HK-2 (cell line): ENCODE measurements around the gene OR4D9.
A peak's percentile ranks its signal among the peaks of the same experiment; 100 is the strongest.
"Not testable (repeated sequence)": the region's sequence is repeated elsewhere in the genome, so short reads cannot be mapped to it uniquely, and the experiment has no call there.

Experiments used
- DNase-seq: peaks from one replicate; pipeline ENCODE4 v3.0.0-alpha.2; 2018; ENCODE audit not compliant: unreplicated experiment

OR4D9 gene

DNA sequence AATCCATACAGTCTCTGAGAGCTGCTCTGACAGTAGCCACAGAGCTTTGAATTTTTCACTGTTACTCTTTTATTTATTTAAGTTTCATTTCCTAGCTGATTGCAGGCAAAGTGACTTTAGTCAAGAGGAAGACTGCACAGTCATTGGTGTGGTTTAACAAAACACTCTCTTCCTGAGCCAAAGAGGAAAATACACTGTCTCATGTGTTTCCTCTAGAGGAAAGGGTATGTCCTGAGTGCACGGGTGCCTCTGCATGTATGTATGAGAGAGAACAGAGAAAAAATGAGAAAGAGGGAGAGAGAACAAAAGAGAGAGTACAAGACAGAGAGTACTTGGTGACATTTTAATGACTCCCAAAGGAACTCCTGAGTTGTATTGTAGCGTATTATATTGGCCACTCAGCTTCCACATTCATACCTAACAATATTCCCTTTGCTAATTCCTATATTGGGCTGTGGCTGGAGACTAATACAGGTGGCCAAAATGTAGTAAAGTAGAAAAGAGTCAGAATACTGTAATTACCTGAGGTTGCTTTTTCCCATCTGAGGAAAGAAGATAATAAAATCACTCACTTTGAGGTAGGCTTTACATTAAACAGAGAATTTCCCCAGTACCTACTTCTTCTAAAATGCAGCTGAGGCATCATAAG lies at the start of gene OR4D9:
Gene OR4D9 (plus strand): TSS at position 599 of the 649 bp plus-strand sequence. CDS start 3,374 bp downstream, outside the sequence.
- DNase-seq: no peak

DNA sequence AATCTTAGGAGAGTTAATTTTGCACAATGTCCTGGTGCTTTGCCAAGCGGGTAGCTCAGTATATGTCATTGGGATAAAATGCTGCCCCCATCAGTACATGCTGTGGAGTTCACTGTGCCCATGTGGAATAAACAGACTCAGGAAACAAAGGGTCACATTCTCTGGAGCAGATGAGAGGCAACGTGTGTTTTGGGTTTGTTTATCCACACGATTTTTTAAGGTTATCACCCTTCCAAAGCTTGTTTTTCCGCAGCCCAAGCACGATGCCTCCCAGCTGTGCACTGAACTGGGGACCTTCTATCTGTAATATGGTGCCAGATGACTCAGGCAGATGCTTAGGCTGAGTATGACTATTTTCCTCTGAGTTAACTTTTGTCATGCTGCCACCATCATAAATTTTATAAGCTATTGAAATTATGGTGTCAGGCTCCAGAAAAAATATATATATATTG lies 48.1 kb upstream of the OR4D9 start:
- no peak for DNase-seq

DNA sequence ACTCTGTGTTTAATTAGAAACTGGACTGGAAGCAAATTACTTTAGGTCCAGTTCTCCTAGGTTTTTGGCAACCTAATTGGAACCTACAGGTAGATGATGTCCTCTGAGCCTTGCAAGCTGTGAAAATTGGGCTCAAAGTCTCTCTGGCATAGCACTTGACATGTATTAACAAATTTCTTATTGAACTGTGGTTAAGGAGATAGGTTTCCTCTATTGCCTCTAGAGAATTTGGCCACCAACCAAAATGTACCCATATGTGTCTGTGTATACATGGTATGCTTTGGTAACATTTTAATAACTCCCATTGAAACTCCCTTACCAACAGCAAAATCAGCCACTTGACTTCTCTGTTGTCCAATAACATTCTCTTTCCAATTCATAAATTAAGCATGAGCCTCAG lies 38.3 kb upstream of the OR4D9 start, which contains the start of gene OR4D10:
Gene OR4D10 (plus strand): TSS at position 301 of the 400 bp plus-strand sequence. CDS start 4,115 bp downstream, outside the sequence.
- no peak for DNase-seq

DNA sequence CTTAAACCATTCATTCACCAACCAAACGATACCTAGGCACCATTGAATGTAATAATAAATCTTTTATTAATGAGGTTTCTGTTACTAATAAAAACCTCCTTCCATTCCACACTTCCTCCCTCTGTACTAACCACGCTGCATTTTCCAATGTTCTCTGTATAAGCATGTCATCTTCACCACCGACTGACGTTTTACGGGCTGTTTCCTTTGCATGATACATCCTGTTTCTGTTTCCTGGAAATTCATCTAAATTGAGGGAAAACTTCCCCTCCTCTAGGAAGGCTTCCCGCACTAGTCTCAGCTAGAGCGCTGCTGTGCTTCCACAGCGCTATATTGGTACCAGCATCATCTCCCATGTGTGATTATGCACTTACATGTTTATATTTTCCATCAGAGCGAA lies 36.2 kb upstream of the OR4D9 start:
- DNase-seq: no peak

DNA sequence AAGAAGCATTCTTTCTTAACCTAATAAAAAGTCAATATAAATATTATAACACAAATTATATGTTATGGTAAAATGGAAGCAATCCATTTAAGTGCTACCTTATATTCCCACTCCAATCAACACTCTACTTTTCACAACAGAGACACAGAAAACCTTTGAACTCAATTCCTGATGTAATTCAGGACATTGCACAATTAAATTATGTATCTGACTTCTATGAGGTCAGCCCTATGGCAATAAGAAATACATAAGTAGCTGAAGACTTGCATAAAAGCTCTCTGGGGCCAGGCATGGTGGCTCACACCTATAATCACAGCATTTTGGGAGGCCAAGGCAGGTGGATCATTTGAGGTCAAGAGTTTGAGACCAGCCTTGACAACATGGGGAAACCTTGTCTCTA lies 31.4 kb upstream of the OR4D9 start:
- no peak for DNase-seq

DNA sequence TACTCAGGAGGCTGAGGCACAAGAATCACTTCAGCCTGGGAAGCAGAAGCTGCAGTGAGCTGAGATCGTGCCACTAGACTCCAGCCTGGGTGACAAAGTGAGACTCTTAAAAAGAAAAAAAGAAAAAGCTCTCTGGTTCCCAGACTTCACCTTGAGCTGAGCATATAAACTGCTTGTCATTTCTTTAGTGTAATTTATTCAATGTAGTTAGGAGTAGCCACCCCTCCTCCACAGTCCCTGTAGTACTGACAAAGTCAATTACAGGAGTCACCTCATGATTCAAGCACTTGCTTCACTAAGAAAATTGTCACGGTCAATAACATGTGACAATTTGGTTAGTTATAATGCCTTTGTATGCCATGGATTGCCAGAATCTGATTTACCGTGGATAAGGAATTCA lies 31.0 kb upstream of the OR4D9 start:
- DNase-seq: no peak

DNA sequence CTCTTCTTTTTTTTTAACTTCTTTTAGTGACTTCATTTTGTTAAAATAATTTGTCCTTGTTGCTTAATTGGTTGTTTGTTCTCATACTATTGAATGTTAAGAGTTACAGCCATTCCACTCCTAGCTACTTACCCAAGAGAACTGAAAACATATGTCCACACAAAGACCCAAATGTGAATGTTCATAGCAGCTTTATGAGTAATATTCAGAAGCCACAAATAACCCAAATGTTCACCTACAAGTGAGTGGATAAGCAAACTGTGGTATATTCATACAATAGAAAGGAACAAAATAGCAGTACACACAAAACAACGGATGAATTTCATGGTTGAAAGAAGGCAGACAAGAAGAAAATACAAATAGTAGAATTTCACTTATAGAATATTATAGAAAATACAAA lies 9.4 kb upstream of the OR4D9 start:
- DNase-seq: no peak

DNA sequence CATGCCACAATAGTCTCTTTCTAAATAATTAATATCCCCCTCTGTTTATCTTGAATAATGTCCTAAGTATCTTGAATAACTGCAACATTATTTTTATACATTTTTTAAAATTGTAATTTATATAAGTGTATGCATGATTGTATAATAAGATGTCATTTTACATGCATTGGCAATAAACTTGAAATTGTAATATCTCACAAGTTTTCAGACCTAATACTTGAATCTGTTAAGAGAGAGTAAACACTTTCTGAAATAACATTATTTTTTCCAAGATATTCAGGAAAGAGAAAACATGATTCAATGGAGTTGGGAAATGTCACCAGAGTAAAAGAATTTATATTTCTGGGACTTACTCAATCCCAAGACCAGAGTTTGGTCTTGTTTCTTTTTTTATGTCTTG lies 8.1 kb upstream of the OR4D9 start, which contains the start of gene OR4D11:
Gene OR4D11 (plus strand): TSS at position 301 of the 400 bp plus-strand sequence. CDS start 0 bp downstream, at position 301.
- DNase-seq: no peak

DNA sequence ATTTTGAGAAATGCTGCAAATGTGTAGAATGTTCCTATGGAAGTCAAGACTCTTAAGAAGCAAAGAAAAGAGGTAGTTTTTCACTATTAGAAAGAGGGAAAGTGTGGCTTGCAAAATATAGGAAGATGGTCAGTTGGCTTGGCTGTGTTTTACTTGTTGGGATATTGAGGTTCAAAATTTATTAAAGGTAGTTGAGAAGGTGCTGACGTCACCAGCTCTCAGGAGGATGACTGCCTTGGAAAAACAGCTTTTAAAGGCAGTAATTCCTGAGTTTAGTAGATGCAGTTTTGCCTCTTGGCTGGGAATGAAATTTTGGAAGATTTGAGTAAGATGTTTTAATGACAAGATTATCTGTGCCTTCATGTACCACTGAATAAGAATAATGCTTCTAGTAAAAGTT lies 336 bp downstream of the OR4D9 start:
- DNase-seq: no peak

DNA sequence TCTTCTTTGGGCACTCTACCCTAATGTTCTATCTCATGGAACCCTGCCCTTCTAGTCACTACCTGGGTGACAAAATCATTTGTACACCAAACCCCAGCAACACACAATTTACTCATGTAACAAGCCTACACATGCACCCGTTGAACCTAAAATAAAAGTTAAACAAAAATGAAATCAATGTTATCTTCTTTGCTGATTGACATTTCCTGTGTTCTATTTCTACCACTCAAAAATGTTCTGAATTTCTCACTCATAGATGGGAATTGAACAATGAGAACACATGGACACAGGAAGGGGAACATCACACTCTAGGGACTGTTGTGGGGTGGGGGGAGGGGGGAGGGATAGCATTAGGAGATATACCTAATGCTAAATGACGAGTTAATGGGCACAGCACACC lies 8.8 kb downstream of the OR4D9 start:
- DNase-seq: not testable (repeated sequence)

DNA sequence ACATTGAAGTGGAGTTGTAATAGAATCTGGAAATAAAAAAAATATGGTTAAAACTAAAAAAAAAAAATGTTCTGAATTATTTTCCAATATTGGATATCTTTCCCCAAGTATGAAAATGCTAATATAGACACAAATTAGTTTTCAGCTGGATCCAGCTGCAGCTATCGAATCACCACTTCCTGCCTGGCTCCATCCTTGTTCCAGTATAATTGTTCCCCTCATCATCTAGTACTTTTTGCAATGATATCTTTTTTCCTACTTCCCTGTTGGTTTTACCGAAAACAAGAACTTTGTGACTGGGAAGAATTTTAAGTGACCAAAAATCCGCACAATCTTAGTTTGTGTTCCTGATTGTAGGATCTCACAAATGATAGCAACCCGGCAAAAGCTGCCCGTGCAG lies 9.4 kb downstream of the OR4D9 start:
- no peak for DNase-seq

DNA sequence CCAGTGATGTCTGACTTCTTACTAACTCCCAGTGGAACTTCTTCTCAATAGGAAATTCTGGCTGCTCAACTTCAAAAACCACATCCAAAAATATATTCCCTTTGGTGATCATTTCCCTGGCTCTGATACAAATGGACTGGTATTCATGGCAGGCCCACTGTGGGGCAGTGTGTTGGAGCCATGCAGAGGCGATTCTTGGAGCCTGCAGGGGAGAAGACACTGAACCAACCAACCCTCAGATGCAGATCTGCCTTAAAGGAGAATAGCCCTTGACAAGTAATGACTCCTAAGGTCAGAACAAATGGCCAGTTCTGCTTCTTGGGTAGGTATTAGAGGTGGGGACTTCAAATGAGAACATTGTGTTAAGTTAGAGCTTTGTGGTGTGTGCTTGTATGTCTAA lies 12.2 kb downstream of the OR4D9 start:
- no peak for DNase-seq

DNA sequence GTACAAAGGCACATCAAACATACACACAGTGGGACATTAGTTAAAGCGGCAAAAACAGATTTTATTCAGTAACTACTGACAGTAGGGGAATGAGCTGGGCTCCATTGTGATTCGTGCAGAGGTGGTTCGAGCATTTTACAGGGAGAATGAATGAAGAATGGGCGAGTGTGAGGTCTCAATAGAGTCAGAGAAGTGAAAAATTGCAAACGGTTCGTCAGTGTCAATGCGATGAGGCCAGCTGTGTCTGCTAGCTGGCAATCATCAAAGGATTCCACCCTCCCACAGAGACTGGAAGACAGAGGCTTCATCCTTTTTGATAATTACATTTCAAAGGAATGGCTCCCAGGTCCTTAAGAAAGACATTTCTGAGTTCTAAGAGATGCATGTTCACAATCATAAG lies 17.4 kb downstream of the OR4D9 start:
- no peak for DNase-seq

DNA sequence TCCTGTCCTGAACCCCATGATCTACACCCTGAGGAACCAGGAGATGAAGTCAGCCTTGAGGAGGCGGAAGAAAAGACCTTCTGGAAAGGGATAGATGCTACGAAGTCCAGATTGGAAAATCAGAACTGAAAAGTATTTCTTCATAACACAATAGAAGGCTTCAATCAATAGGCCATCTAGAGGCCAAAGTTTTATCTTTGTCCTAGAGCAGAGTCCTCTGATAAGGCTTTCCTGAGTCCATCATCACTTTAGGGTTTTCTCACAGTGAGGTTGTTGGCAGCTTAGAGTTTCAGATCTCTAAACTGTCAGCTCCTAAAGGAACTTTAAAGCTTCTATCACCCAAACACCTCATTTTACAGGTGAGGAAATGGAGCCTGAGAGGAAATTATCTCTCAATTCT lies 21.3 kb downstream of the OR4D9 start:
- DNase-seq: no peak

DNA sequence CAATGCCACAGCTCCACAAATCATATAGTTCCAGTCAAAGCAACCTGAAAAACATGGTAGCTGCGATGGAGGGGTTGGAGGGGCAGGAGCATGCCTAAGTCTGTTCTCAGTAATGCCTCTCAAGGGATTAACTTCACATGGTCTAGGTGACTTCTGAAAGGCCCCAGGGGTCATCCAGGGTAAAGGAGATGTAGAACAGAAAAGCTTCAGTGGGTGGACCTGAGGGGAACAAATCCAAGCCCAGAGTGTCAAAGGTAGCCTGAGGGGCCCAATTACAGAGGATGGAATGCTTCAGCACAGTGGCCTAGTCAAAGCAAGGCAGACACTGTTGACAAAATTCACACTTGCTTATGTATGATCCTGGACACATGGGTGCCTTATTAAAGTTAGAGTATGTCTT lies 23.3 kb downstream of the OR4D9 start:
- no peak for DNase-seq

DNA sequence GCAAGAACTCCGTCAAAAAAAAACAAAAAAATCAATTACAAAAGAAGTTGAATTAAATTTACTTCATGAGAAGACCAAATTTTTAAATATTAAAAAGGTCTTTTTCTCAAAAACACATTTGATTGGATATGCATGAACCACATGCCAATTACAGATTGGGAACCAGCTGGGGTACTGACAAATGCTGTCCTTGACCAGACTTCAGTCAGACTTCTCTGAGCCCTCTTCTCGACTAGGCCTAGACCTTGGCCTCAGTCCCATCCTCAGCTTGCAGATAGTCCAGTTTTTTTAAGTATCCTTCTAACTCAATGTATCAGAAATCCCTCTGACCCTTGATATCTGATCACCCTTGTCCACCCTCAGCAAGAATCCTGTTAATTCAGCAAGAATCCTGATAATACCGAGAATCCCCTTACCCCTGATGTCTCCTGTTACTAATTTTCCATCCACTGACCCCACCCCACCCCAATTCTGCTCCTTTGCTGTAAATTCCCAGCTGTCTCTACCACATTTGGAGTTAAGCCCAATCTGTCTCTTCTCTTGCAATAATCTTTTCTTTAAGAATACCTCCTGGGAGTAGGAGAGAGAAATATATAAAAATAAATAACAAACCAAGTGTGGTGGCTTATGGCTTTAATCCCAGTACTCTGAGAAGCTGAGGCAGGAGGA lies 30.9 kb downstream of the OR4D9 start:
- no peak for DNase-seq

DNA sequence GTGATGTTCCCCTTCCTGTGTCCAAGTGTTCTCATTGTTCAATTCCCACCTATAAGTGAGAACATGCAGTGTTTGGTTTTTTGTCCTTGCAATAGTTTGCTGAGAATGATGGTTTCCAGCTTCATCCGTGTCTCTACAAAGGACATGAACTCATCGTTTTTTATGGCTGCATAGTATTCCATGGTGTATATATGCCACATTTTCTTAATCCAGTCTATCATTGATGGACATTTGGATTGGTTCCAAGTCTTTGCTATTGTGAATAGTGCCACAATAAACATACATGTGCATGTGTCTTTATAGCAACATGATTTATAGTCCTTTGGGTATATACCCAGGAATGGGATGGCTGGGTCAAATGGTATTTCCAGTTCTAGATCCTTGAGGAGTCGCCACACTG lies 32.4 kb downstream of the OR4D9 start:
- DNase-seq: not testable (repeated sequence)

DNA sequence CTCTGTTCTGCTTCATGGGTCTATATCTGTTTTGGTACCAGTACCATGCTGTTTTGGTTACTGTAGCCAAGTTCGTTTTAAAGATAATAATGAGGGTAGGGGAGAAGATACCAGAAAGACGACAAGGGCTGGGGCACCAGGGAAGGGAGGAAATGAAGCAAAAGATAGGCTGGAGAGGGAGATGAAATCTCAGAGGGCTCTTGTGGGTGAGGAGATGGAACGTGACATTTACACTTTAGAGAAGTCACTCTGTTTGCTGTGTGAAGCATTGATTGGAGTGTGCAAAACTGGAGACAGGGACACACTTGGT lies 33.5 kb downstream of the OR4D9 start:
- no peak for DNase-seq

DNA sequence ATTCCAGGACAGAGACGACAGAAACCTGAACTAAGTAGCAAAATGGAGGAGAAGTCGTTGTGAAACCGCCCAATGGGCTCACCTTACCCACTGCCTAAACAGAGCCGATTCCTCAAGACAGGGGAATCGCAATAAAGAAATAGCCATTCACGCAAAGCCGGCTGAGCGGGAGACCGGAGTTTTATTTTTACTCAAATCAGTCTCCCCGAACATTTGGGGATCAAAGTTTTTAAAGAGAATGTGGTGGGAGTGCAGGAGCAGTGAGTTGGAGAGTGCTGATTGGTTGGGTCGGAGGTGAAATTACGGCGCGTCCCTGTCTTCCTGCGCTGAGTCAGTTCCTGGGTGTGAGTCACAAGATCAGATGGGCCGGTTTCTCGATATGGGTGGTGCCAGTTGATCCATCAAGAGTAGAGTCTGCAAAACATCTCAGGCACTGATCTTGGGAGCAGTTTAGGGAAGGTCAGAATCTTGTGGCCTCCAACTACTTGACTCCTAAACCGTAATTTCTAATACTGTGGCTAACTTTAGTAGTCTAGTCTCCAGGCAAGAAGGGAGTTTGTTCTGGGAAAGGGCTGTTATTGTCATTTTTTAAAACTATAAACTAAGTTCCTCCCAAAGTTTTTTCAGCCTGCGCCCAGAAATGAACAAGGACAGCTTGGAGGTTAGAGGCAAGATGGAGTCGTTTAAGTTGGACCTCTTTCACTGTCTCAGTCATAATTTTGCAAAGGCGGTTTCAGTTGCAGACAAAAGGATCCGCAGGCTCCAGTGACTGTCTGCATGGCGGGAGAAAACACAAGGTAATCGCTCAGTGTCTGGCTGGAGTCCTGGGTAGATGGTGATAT lies 34.1 kb downstream of the OR4D9 start:
- DNase-seq: no peak

DNA sequence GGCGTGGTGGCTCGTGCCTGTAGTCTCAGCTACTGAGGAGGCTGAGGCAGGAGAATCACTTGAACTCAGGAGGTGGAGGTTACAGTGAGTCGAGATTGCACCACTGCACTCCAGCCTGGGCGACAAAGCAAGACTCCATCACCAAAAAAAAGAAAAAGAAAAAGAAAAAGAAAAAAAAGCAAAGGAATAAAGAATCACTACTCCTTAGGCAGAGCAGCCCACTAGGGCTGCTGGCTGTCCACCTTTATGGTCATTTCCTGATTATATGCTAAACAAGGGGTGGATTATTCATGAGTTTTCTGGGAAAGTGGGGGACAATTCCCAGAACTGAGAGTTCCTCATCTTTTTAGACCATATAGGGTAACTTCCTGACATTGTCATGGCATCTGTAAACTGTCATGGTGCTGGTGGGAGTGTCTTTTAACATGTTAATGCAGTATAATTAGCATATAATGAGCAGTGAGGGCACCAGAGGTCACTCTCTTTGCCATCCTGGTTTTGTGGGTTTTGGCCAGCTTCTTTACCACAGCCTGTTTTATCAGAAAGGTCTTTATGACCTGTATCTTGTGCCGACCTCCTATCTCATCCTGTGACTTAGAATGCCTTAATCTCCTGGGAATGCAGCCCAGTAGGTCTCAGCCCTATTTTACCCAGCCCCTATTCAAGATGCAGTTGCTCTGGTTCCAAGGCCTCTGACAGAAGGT lies 36.4 kb downstream of the OR4D9 start:
- not testable (repeated sequence) for DNase-seq

DNA sequence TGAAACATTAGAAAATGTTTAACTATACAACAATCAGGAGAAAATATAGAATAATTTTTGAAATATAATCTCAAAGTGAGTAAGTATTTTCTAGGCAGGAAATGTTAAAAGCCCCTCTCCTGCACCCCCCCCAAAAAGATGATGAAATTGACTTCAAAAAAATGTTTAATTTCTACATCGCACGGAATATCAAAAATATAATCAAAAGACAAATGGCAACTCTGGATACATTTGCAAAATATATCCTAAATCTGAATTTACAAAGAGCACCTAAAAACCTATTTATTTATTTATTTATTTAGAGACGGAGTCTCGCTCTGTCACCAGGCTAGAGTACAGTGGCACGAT lies 36.9 kb downstream of the OR4D9 start:
- no peak for DNase-seq

DNA sequence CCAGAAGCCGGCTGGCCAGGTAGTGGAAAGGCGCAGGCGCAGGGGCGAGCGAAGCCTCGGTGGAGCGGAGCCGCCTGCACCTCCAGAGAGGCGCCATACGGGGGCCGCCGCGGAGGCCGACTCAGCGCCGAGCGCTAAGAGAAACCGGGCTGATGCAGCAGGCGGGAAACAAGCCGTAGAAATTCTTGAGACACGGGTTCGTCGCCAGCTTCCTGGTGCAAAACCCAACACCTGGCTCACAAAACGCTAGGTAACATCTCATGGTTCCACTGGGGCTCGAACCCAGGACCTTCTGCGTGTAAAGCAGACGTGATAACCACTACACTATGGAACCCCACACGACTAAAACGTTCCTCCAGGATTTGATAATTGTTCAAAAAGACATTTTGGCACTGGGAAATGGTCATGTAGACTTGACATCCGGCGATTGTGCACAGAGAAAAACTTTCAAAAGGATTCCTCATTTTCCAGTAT lies 39.1 kb downstream of the OR4D9 start:
- DNase-seq: peak; percentile 93
